ENCODE data around the gene CDIP1. TPM values are rescaled to one million over a fixed set of nuclear protein-coding genes. Genes with fewer than 3 reads are reported as not detected.

CDIP1 gene
- total and polyA plus RNA-seq, 10 of the 15 experiments (the other 5 are each of a cell fraction or from before 2014, with no cell fraction given), result 6.1 to 32.4 (median 13.6) TPM

DNA sequence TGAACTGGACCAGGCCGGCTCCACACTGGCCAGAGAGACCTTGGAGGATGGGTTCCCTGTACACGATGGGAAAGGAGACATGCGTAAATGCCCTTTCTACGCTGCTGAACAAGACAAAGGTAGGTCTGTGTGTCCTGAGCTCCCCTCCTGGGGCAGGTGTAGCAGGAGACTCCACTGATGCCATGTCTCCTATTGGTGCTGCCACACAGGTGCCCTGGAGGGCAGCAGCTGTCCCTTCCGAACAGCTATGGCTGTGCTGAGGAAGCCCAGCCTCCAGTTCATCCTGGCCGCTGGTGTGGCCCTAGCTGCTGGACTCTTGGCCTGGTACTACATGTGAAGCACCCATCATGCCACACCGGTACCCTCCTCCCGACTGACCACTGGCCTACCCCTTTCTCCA, 29.2 kb downstream of the CDIP1 start (continued):
- TF ChIP-seq SP1 (IDR thresholded peaks at IDR 0.05; ENCODE audit: low read depth, low read length) (no peak), FOS (IDR thresholded peaks at IDR 0.05; ENCODE audit: borderline replicate concordance, extremely low read depth, insufficient read length) (no peak)

DNA sequence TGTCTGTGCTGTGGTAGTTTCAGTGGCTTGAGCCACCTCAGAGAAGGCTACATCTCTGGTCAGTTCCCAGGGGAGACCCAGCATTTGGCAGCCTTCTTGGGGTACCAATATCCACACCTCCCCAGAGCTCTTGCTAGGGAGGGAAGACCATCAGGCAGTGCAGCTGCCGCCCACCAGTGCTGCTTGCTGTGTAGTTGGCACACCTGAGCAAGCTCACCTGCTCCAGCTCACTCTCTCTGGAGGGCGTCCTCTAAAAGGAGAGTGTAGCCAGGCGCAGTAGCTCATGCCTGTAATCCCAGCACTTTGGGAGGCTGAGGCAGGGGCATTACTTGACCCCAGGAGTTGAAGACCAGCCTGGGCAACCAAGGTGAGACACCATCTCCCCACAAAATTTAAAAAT, 29.8 kb downstream of the CDIP1 start:
- Histone ChIP-seq H3K27ac (ENCODE audit: control insufficient read depth, insufficient read depth) (no peak overlapping the region), H3K36me3 (ENCODE audit: control insufficient read depth in 2 of 2, insufficient read depth in 2 of 2, low read length in 1 of 2) (peaks cover 24 to 49% of the 10 kb centered on the region in 2 experiments; a peak in 3 of 4 replicates)
- TF ChIP-seq, protein P1, sequence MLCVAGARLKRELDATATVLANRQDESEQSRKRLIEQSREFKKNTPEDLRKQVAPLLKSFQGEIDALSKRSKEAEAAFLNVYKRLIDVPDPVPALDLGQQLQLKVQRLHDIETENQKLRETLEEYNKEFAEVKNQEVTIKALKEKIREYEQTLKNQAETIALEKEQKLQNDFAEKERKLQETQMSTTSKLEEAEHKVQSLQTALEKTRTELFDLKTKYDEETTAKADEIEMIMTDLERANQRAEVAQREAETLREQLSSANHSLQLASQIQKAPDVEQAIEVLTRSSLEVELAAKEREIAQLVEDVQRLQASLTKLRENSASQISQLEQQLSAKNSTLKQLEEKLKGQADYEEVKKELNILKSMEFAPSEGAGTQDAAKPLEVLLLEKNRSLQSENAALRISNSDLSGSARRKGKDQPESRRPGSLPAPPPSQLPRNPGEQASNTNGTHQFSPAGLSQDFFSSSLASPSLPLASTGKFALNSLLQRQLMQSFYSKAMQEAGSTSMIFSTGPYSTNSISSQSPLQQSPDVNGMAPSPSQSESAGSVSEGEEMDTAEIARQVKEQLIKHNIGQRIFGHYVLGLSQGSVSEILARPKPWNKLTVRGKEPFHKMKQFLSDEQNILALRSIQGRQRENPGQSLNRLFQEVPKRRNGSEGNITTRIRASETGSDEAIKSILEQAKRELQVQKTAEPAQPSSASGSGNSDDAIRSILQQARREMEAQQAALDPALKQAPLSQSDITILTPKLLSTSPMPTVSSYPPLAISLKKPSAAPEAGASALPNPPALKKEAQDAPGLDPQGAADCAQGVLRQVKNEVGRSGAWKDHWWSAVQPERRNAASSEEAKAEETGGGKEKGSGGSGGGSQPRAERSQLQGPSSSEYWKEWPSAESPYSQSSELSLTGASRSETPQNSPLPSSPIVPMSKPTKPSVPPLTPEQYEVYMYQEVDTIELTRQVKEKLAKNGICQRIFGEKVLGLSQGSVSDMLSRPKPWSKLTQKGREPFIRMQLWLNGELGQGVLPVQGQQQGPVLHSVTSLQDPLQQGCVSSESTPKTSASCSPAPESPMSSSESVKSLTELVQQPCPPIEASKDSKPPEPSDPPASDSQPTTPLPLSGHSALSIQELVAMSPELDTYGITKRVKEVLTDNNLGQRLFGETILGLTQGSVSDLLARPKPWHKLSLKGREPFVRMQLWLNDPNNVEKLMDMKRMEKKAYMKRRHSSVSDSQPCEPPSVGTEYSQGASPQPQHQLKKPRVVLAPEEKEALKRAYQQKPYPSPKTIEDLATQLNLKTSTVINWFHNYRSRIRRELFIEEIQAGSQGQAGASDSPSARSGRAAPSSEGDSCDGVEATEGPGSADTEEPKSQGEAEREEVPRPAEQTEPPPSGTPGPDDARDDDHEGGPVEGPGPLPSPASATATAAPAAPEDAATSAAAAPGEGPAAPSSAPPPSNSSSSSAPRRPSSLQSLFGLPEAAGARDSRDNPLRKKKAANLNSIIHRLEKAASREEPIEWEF (IDR thresholded peaks at IDR 0.05; ENCODE audit: insufficient replicate concordance, low read depth, low read length), result no peak
- TF ChIP-seq TBL1XR1 (IDR thresholded peaks at IDR 0.05; ENCODE audit: low read depth, low read length) (no peak), ZNF207 (IDR thresholded peaks at IDR 0.05; ENCODE audit: borderline replicate concordance) (no peak), IKZF2 (IDR thresholded peaks at IDR 0.05) (no peak), IKZF1 (conservative IDR thresholded peaks at IDR 0.05) (no peak), TARDBP (IDR thresholded peaks at IDR 0.05; ENCODE audit: borderline replicate concordance) (no peak), NR2C2 (IDR thresholded peaks at IDR 0.05; ENCODE audit: borderline replicate concordance, control insufficient read depth, insufficient read length, low read depth) (no peak), CEBPB (IDR thresholded peaks at IDR 0.05; ENCODE audit: borderline replicate concordance in 1 of 2, low read depth in 2 of 2, low read length in 2 of 2) (no peak), SMAD5 (IDR thresholded peaks at IDR 0.05; ENCODE audit: low read depth) (no peak), ZSCAN29 (IDR thresholded peaks at IDR 0.05) (no peak), JUND (IDR thresholded peaks at IDR 0.05; ENCODE audit: low read depth, low read length) (no peak), GABPA (IDR thresholded peaks at IDR 0.05; ENCODE audit: low read depth) (no peak)
- TF ChIP-seq, protein P2, sequence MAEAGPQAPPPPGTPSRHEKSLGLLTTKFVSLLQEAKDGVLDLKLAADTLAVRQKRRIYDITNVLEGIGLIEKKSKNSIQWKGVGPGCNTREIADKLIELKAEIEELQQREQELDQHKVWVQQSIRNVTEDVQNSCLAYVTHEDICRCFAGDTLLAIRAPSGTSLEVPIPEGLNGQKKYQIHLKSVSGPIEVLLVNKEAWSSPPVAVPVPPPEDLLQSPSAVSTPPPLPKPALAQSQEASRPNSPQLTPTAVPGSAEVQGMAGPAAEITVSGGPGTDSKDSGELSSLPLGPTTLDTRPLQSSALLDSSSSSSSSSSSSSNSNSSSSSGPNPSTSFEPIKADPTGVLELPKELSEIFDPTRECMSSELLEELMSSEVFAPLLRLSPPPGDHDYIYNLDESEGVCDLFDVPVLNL (IDR thresholded peaks at IDR 0.05; ENCODE audit: low read depth, low read length), result no peak
- TF ChIP-seq, protein P3, sequence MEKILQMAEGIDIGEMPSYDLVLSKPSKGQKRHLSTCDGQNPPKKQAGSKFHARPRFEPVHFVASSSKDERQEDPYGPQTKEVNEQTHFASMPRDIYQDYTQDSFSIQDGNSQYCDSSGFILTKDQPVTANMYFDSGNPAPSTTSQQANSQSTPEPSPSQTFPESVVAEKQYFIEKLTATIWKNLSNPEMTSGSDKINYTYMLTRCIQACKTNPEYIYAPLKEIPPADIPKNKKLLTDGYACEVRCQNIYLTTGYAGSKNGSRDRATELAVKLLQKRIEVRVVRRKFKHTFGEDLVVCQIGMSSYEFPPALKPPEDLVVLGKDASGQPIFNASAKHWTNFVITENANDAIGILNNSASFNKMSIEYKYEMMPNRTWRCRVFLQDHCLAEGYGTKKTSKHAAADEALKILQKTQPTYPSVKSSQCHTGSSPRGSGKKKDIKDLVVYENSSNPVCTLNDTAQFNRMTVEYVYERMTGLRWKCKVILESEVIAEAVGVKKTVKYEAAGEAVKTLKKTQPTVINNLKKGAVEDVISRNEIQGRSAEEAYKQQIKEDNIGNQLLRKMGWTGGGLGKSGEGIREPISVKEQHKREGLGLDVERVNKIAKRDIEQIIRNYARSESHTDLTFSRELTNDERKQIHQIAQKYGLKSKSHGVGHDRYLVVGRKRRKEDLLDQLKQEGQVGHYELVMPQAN (conservative IDR thresholded peaks at IDR 0.05), result no peak

More for the DNA sequence above, 29.8 kb downstream of the CDIP1 start:
- FAIRE-seq, result no peak
- Histone ChIP-seq H3K4me3 (no peak overlapping the region), H3K4me2 (ENCODE audit: control insufficient read depth, insufficient read depth) (no peak overlapping the region), H3K9me3 (replicated peaks; ENCODE audit: control insufficient read depth, insufficient read depth, low read length) (no peaks in the 10 kb centered on the region), H3K9ac (ENCODE audit: control insufficient read depth, insufficient read depth, low read length) (no peak overlapping the region), H3K79me2 (ENCODE audit: control insufficient read depth, insufficient read depth, low read length) (peaks cover 2% of the 10 kb centered on the region), H2AFZ (ENCODE audit: control insufficient read depth, low read depth, low read length) (no peak overlapping the region), H4K20me1 (ENCODE audit: control insufficient read depth, insufficient read depth) (no peaks in the 10 kb centered on the region), H3K4me1 (ENCODE audit: control insufficient read depth, insufficient read depth, low read length) (peaks cover 23% of the 10 kb centered on the region), H3K27me3 (replicated peaks in 1 of 2; ENCODE audit: control insufficient read depth in 2 of 2, insufficient read depth in 2 of 2, low read length in 1 of 2) (no peaks in the 10 kb centered on the region)
- WGBS (ENCODE audit: insufficient coverage, insufficient replicate concordance, low lambda C conversion rate, missing lambda C conversion rate), result 96% methylated on average over 3 of the region's 3 CpGs
- RAD21 ChIA-PET (ENCODE audit: unreplicated experiment), result interaction anchor here (0.7 to 4.1 kb wide), 4 partner anchors 39 to 108 kb away, joined by 3 to 26 read pairs (median 6); no protein-coding TSS in a partner anchor
- SMC1A ChIA-PET (ENCODE audit: uncharacterized antibody, unreplicated experiment), result interaction anchor here (2.6 to 4.0 kb wide), 3 partner anchors 40 to 116 kb away, joined by 7 to 41 read pairs (median 9); partner anchors contain the start of gene MGRN1
- DNase-seq (ENCODE audit: low read depth, low spot score), result no peak
- in situ Hi-C loops (cut with MboI) (no loop called here), intact Hi-C loops (cut with micrococcal nuclease; ENCODE audit: unreplicated experiment) (no loop called here)
- ATAC-seq, result no peak
- POLR2A ChIA-PET, result interaction anchor here (0.5 kb wide), 1 partner anchor 255 kb away, joined by 3 read pairs; no protein-coding TSS in a partner anchor
- BruUV-seq (replicated peaks), result no TSS peak
- CTCF ChIA-PET, result interaction anchor here (1.2 to 6.5 kb wide), 6 partner anchors 8 to 115 kb away, joined by 3 to 90 read pairs (median 24); partner anchors contain the start of gene MGRN1

Measured in GM12878 (cell line).